A549 (cell line): ENCODE data around the gene IZUMO2. TPM values are rescaled to one million over a fixed set of nuclear protein-coding genes. Genes with fewer than 3 reads are reported as not detected.
A peak's percentile ranks its signal among the peaks of the same experiment; 100 is the strongest.
"Not testable (repeated sequence)": the region's sequence is repeated elsewhere in the genome, so short reads cannot be mapped to it uniquely, and the experiment has no call there.

ENCODE experiments used
- ATAC-seq, 2 experiments: fragments of 200-7000 bp in 1 of 2; fragments of >200 bp in 1 of 2; cut with Nextera tagmentation in 1 of 2; cut with Tn5 transposase in 1 of 2; 3 replicates each; pipeline versions ENCODE4 v1.8.0 to v1.9.1; 2018 to 2020; ENCODE audit warnings: mild to moderate bottlenecking in 1 of 2, moderate library complexity in 1 of 2
- CTCF ChIA-PET: fragments of 300-600 bp; sonication (Branson Sonifier 250); formaldehyde crosslinking; extraction: SDS; loops from one replicate; lab custom pipeline; 2021; ENCODE audit warnings: antibody characterized with exemption, inconsistent platforms; lab: Yijun Ruan, JAX
- POLR2A ChIA-PET: fragments of 350-600 bp; formaldehyde crosslinking; extraction: SDS; loops from one replicate; lab custom pipeline; 2021; ENCODE audit warnings: antibody characterized with exemption, inconsistent platforms; lab: Yijun Ruan, JAX
- DNase-seq, 2 experiments: peaks; one replicate each; pipeline versions ENCODE4 v3.0.0 to v3.0.0-alpha.2; 2011 to 2016; ENCODE audit warnings: low read depth in 1 of 2, low spot score in 1 of 2
- FAIRE-seq: peaks from 2 replicates; lab custom pipeline; 2011; peaks lifted over from hg19 to GRCh38; lab: Jason Lieb, UNC
- H3K27ac ChIP-seq, 2 experiments: fragments of >200 bp; sonication (Bioruptor Twin); formaldehyde crosslinking; 3 replicates each; pipeline ENCODE4 v1.5.1; 2016 to 2017
- H3K4me1 ChIP-seq: fragments of >200 bp; sonication (Bioruptor Twin); formaldehyde crosslinking; 3 replicates; pipeline ENCODE4 v1.6.1; 2016
- H3K4me2 ChIP-seq: fragments of >200 bp; sonication (Bioruptor Twin); formaldehyde crosslinking; 3 replicates; pipeline ENCODE4 v1.6.1; 2016
- H3K4me3 ChIP-seq: fragments of >200 bp; sonication (Bioruptor Twin); formaldehyde crosslinking; 3 replicates; pipeline ENCODE4 v1.5.1; 2016
- H3K9me3 ChIP-seq: fragments of >200 bp; sonication (Bioruptor Twin); formaldehyde crosslinking; 3 replicates; pipeline ENCODE4 v1.6.1; 2016
- CHD4 ChIP-seq: fragments of 200-600 bp; sonication (generic); IDR thresholded peaks from 2 replicates; pipeline ENCODE4 v1.6.1; 2016; ENCODE audit warnings: antibody characterized with exemption, mild to moderate bottlenecking, borderline replicate concordance
- WGBS: methylation state at CpG from one replicate; pipeline ENCODE4 v1.1.6; 2017; ENCODE audit errors: missing lambda C conversion rate; 5-methylcytosine and 5-hydroxymethylcytosine counted together
- polyA plus RNA-seq, 4 experiments: library from polyadenylated mRNA; depleted of rRNA in 3 of 4; stranded (reverse); fragments of >200 nt; fragmentation: RNase III in 1 of 4; extraction: RNeasy Plus Mini Kit Qiagen cat#74134 plus additional on column Dnase treatment in 1 of 4; gene quantifications; 2 replicates in 3 of 4; 3 replicates in 1 of 4; pipeline ENCODE4 v1.2.3, GENCODE V29; 2011 to 2017

Gene IZUMO2
- polyA plus RNA-seq, 2 of the 4 experiments (the other 2 are of a cell fraction): not detected

GRCh38 chr19:50133518-50134492 lies 29.3 kb downstream of the IZUMO2 start:
- DNase-seq, FAIRE-seq, H3K4me2 ChIP-seq, H3K9me3 ChIP-seq, POLR2A ChIA-PET, H3K27ac ChIP-seq, CTCF ChIA-PET, H3K4me3 ChIP-seq, H3K4me1 ChIP-seq, ATAC-seq: not testable (repeated sequence)
- WGBS: 46% methylated on average over 26 of the region's 31 CpGs
- TF ChIP-seq CHD4: 0 out of 2 replicates have a peak, but pooled peaks have one; percentile 4

GRCh38 chr19:50104012-50104411 lies 59.1 kb downstream of the IZUMO2 start:
- H3K4me3 ChIP-seq, H3K4me1 ChIP-seq, CTCF ChIA-PET, H3K4me2 ChIP-seq, FAIRE-seq, H3K9me3 ChIP-seq, POLR2A ChIA-PET, DNase-seq, H3K27ac ChIP-seq: not testable (repeated sequence)
- no CpG with 5 or more reads among the region's 13 CpGs for whole genome bisulfite sequencing
- ATAC-seq: peak in 1 of 2 experiments; percentile 71; a peak in 3 of 6 replicates

- H3K4me2 ChIP-seq, H3K4me3 ChIP-seq, FAIRE-seq, H3K9me3 ChIP-seq, ATAC-seq, POLR2A ChIA-PET, DNase-seq, H3K4me1 ChIP-seq, CTCF ChIA-PET, H3K27ac ChIP-seq: not testable (repeated sequence)
- 100% methylated on average over 1 of the region's 13 CpGs for WGBS
Observed at GRCh38 chr19:50103405-50103804, 59.7 kb downstream of the IZUMO2 start.

Other genes starting within 250 kb of the IZUMO2 start
- 7.8 and 12.9 TPM in 2 replicates for gene ATF5, start 234.1 kb downstream of the IZUMO2 start, polyA plus RNA-seq (2011; rRNA removed)
- 42.8 to 48.5 TPM (median 44.6 TPM) in 3 replicates for gene ATF5, start 234.1 kb downstream of the IZUMO2 start, polyA plus RNA-seq (2017; fragmentation: RNase III; extraction: RNeasy Plus Mini Kit Qiagen cat#74134 plus additional on column Dnase treatment)
- 21.4 and 28.9 TPM in 2 replicates for gene NUP62, start 233.8 kb downstream of the IZUMO2 start, polyA plus RNA-seq (2011; rRNA removed)
- gene NUP62, start 233.8 kb downstream of the IZUMO2 start, polyA plus RNA-seq (2017; fragmentation: RNase III; extraction: RNeasy Plus Mini Kit Qiagen cat#74134 plus additional on column Dnase treatment): 83.9 to 88.5 TPM (median 85.9 TPM) in 3 replicates
- not detected in 2 replicates for gene SIGLEC11, start 202.1 kb downstream of the IZUMO2 start, polyA plus RNA-seq (2011; rRNA removed)
- not detected in 3 replicates for gene SIGLEC11, start 202.1 kb downstream of the IZUMO2 start, polyA plus RNA-seq (2017; fragmentation: RNase III; extraction: RNeasy Plus Mini Kit Qiagen cat#74134 plus additional on column Dnase treatment)
- gene VRK3, start 137.9 kb downstream of the IZUMO2 start, polyA plus RNA-seq (2011; rRNA removed): 37.4 and 45.2 TPM in 2 replicates
- gene VRK3, start 137.9 kb downstream of the IZUMO2 start, polyA plus RNA-seq (2017; fragmentation: RNase III; extraction: RNeasy Plus Mini Kit Qiagen cat#74134 plus additional on column Dnase treatment): 33.3 to 35.4 TPM (median 35.2 TPM) in 3 replicates
- 17.0 and 20.0 TPM in 2 replicates for gene ZNF473, start 137.3 kb downstream of the IZUMO2 start, polyA plus RNA-seq (2011; rRNA removed)
- gene ZNF473, start 137.3 kb downstream of the IZUMO2 start, polyA plus RNA-seq (2017; fragmentation: RNase III; extraction: RNeasy Plus Mini Kit Qiagen cat#74134 plus additional on column Dnase treatment): 6.2 to 6.9 TPM (median 6.8 TPM) in 3 replicates
- 4.0 and 4.8 TPM in 2 replicates for gene MYH14, start 40.3 kb upstream of the IZUMO2 start, polyA plus RNA-seq (2011; rRNA removed)
- 6.4 to 7.0 TPM (median 6.5 TPM) in 3 replicates for gene MYH14, start 40.3 kb upstream of the IZUMO2 start, polyA plus RNA-seq (2017; fragmentation: RNase III; extraction: RNeasy Plus Mini Kit Qiagen cat#74134 plus additional on column Dnase treatment)
- 0.17 and 0.32 TPM in 2 replicates for gene KCNC3, start 166.1 kb upstream of the IZUMO2 start, polyA plus RNA-seq (2011; rRNA removed)
- 1.0 to 1.7 TPM (median 1.4 TPM) in 3 replicates for gene KCNC3, start 166.1 kb upstream of the IZUMO2 start, polyA plus RNA-seq (2017; fragmentation: RNase III; extraction: RNeasy Plus Mini Kit Qiagen cat#74134 plus additional on column Dnase treatment)
- 1.3 and 1.7 TPM in 2 replicates for gene NAPSA, start 202.4 kb upstream of the IZUMO2 start, polyA plus RNA-seq (2011; rRNA removed)
- gene NAPSA, start 202.4 kb upstream of the IZUMO2 start, polyA plus RNA-seq (2017; fragmentation: RNase III; extraction: RNeasy Plus Mini Kit Qiagen cat#74134 plus additional on column Dnase treatment): 1.5 to 2.0 TPM (median 1.7 TPM) in 3 replicates
- 39.2 and 39.3 TPM in 2 replicates for gene NR1H2, start 213.2 kb upstream of the IZUMO2 start, polyA plus RNA-seq (2011; rRNA removed)
- gene NR1H2, start 213.2 kb upstream of the IZUMO2 start, polyA plus RNA-seq (2017; fragmentation: RNase III; extraction: RNeasy Plus Mini Kit Qiagen cat#74134 plus additional on column Dnase treatment): 52.5 to 69.7 TPM (median 67.0 TPM) in 3 replicates
- 24.2 and 26.1 TPM in 2 replicates for gene POLD1, start 221.1 kb upstream of the IZUMO2 start, polyA plus RNA-seq (2011; rRNA removed)
- gene POLD1, start 221.1 kb upstream of the IZUMO2 start, polyA plus RNA-seq (2017; fragmentation: RNase III; extraction: RNeasy Plus Mini Kit Qiagen cat#74134 plus additional on column Dnase treatment): 84.9 to 88.8 TPM (median 88.0 TPM) in 3 replicates